GM19438 (cell line): ENCODE results near the gene GNLY.

Experiments
- ATAC-seq: cut with Tn5 transposase; IDR thresholded peaks from one replicate; pipeline ENCODE4 v1.9.1; 2021; ENCODE audit warnings: low read depth; ENCODE audit not compliant: unreplicated experiment

GNLY gene

GRCh38 chr2:85741211-85741832 is 47.2 kb downstream of the GNLY start:
- no peak for ATAC-seq

- ATAC-seq = no peak
These were observed 47.8 kb downstream of the GNLY start for GRCh38 chr2:85741833-85742455.

GRCh38 chr2:85743304-85743978 is 49.3 kb downstream of the GNLY start:
- no peak for ATAC-seq

GRCh38 chr2:85744055-85744454 is 49.9 kb downstream of the GNLY start:
- ATAC-seq = no peak

GRCh38 chr2:85744741-85745601 is 50.8 kb downstream of the GNLY start:
- no peak for ATAC-seq

GRCh38 chr2:85745619-85746018 is 51.5 kb downstream of the GNLY start:
- no peak for ATAC-seq

GRCh38 chr2:85746321-85747004 is 52.3 kb downstream of the GNLY start:
- ATAC-seq = no peak

GRCh38 chr2:85747441-85747840 is 53.3 kb downstream of the GNLY start:
- no peak for ATAC-seq

GRCh38 chr2:85748039-85748734 is 54.0 kb downstream of the GNLY start:
- ATAC-seq = peak; percentile 53
